OCI-LY7 (cell line): ENCODE data around the gene VRTN. TPM values are rescaled to one million over a fixed set of nuclear protein-coding genes. Genes with fewer than 3 reads are reported as not detected.

Source experiments
- BruUV-seq: library from RNA; stranded (reverse); fragments of 400-500 nt; replicated peaks from 2 replicates; lab custom pipeline; 2021; lab: Mats Ljungman, UMichigan
- CTCF ChIA-PET: fragments of 300-600 bp; sonication (Branson Sonifier 250); formaldehyde crosslinking; loops from one replicate; lab custom pipeline; 2022; ENCODE audit warnings: antibody characterized with exemption; ENCODE audit not compliant: unreplicated experiment; lab: Charles Lee
- POLR2A ChIA-PET: fragments of 300-600 bp; sonication (Branson Sonifier 250); formaldehyde crosslinking; loops from one replicate; lab custom pipeline; 2022; ENCODE audit warnings: antibody characterized with exemption; lab: Charles Lee
- DNase-seq: peaks from one replicate; pipeline ENCODE4 v3.0.0-alpha.2; 2015; ENCODE audit warnings: low spot score
- H2AFZ ChIP-seq: fragments of 200-600 bp; sonication (generic), shearing (Covaris generic); 2 replicates; pipeline ENCODE4 v1.6.1; 2014; ENCODE audit warnings: mild to moderate bottlenecking, antibody characterized with exemption, low read length, moderate library complexity
- H3K27ac ChIP-seq: fragments of 200-600 bp; sonication (generic); 2 replicates; pipeline ENCODE4 v1.5.1; 2014; ENCODE audit warnings: mixed run types, low read depth, mild to moderate bottlenecking, moderate library complexity, low read length, inconsistent platforms; ENCODE audit not compliant: poor library complexity, severe bottlenecking
- H3K36me3 ChIP-seq: fragments of 200-600 bp; sonication (generic); 2 replicates; pipeline ENCODE4 v1.6.1; 2014; ENCODE audit warnings: mild to moderate bottlenecking, antibody characterized with exemption, low read length, moderate library complexity, mixed read lengths; ENCODE audit not compliant: insufficient read depth
- H3K4me1 ChIP-seq: fragments of 200-600 bp; sonication (generic); 2 replicates; pipeline ENCODE4 v1.5.1; 2014; ENCODE audit warnings: mild to moderate bottlenecking, low read length; ENCODE audit not compliant: insufficient read depth, poor library complexity, severe bottlenecking
- H3K4me2 ChIP-seq: fragments of 200-600 bp; sonication (generic); 2 replicates; pipeline ENCODE4 v1.6.1; 2014; ENCODE audit warnings: mild to moderate bottlenecking, low read length
- H3K4me3 ChIP-seq: fragments of 200-600 bp; sonication (generic); 2 replicates; pipeline ENCODE4 v1.5.1; 2014; ENCODE audit warnings: mild to moderate bottlenecking, low read depth, low read length; ENCODE audit not compliant: poor library complexity, severe bottlenecking
- H3K79me2 ChIP-seq: fragments of 200-600 bp; sonication (generic); 2 replicates; pipeline ENCODE4 v1.6.1; 2016; ENCODE audit warnings: low read depth, mild to moderate bottlenecking, low read length, moderate library complexity, mixed read lengths; ENCODE audit not compliant: insufficient read depth
- H3K9me2 ChIP-seq: fragments of 200-600 bp; sonication (generic); 2 replicates; pipeline ENCODE4 v1.6.1; 2016; ENCODE audit warnings: mild to moderate bottlenecking, low read length, mixed read lengths; ENCODE audit not compliant: insufficient read depth
- H3K9me3 ChIP-seq: fragments of 200-600 bp; sonication (generic); 2 replicates; pipeline ENCODE4 v1.6.1; 2014; ENCODE audit warnings: mild to moderate bottlenecking, mixed run types, low read length, mixed read lengths
- H4K20me1 ChIP-seq: fragments of 200-600 bp; sonication (generic); 2 replicates; pipeline ENCODE4 v1.6.1; 2014; ENCODE audit warnings: mild to moderate bottlenecking, antibody characterized with exemption, low read length, moderate library complexity, mixed read lengths; ENCODE audit not compliant: insufficient read depth
- EZH2phosphoT487 ChIP-seq: fragments of 200-600 bp; sonication (generic); IDR thresholded peaks from 2 replicates; pipeline ENCODE4 v1.6.1; 2018; ENCODE audit warnings: low read depth, borderline replicate concordance, mild to moderate bottlenecking, mixed run types, antibody characterized with exemption, low read length, moderate library complexity, mixed read lengths
- intact Hi-C: fragments of 100-400 bp; cut with micrococcal nuclease; formaldehyde crosslinking; loops from one replicate; pipeline ENCODE4 v1.10.0; 2022; ENCODE audit not compliant: unreplicated experiment
- total RNA-seq, 2 experiments: library from RNA; depleted of rRNA in 1 of 2; stranded (reverse); fragments of >200 nt in 1 of 2; shearing (Covaris generic) in 1 of 2; gene quantifications; 2 replicates each; pipeline ENCODE4 v1.2.3, GENCODE V29; 2014 to 2022
- TF ChIP-seq, protein P1 (sequence below): fragments of 200-600 bp; sonication (generic); conservative IDR thresholded peaks from 2 replicates; pipeline ENCODE4 v1.5.1; 2014; ENCODE audit warnings: mild to moderate bottlenecking, antibody characterized with exemption, low read length, moderate library complexity, mixed read lengths

Gene VRTN
- total RNA-seq, 2 experiments from 2014 or later: not detected

GRCh38 chr14:74407021-74407800 lies 58.9 kb downstream of the VRTN start:
- Histone ChIP-seq H3K36me3 (no peaks in the 10 kb centered on the region), H3K9me3 (no peaks in the 10 kb centered on the region), H3K9me2 (no peaks in the 10 kb centered on the region), H3K79me2 (no peaks in the 10 kb centered on the region), H3K27ac (no peak overlapping the region), H3K4me3 (no peak overlapping the region), H3K4me2 (no peak overlapping the region), H4K20me1 (no peaks in the 10 kb centered on the region), H2AFZ (no peak overlapping the region), H3K4me1 (peaks cover 17% of the 10 kb centered on the region)
- intact Hi-C loops: no loop called here
- DNase-seq: no peak
- POLR2A ChIA-PET: interaction anchor here (0.9 kb wide), 1 partner anchor 26 kb away, joined by 3 read pairs; no protein-coding TSS in a partner anchor
- BruUV-seq: no TSS peak
- TF ChIP-seq, protein P1, sequence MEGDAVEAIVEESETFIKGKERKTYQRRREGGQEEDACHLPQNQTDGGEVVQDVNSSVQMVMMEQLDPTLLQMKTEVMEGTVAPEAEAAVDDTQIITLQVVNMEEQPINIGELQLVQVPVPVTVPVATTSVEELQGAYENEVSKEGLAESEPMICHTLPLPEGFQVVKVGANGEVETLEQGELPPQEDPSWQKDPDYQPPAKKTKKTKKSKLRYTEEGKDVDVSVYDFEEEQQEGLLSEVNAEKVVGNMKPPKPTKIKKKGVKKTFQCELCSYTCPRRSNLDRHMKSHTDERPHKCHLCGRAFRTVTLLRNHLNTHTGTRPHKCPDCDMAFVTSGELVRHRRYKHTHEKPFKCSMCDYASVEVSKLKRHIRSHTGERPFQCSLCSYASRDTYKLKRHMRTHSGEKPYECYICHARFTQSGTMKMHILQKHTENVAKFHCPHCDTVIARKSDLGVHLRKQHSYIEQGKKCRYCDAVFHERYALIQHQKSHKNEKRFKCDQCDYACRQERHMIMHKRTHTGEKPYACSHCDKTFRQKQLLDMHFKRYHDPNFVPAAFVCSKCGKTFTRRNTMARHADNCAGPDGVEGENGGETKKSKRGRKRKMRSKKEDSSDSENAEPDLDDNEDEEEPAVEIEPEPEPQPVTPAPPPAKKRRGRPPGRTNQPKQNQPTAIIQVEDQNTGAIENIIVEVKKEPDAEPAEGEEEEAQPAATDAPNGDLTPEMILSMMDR: no peak
- no peak for TF ChIP-seq EZH2phosphoT487
- CTCF ChIA-PET: no interaction called here

GRCh38 chr14:74407801-74408154 lies 59.5 kb downstream of the VRTN start:
- BruUV-seq: no TSS peak
- ChIA-PET POLR2A (interaction anchor here (0.7 to 0.9 kb wide), 2 partner anchors 25 to 88 kb away, joined by 3 read pairs; no protein-coding TSS in a partner anchor), CTCF (interaction anchor here (0.6 kb wide), 1 partner anchor 901 kb away, joined by 3 read pairs; no protein-coding TSS in a partner anchor)
- Histone ChIP-seq H3K4me1 (peaks cover 11% of the 10 kb centered on the region), H3K27ac (no peak overlapping the region), H4K20me1 (no peaks in the 10 kb centered on the region), H3K79me2 (no peaks in the 10 kb centered on the region), H3K4me3 (no peak overlapping the region), H2AFZ (no peak overlapping the region), H3K9me3 (no peaks in the 10 kb centered on the region), H3K36me3 (no peaks in the 10 kb centered on the region), H3K9me2 (no peaks in the 10 kb centered on the region), H3K4me2 (no peak overlapping the region)
- intact Hi-C loops: no loop called here
- TF ChIP-seq, protein P1: no peak
- no peak for TF ChIP-seq EZH2phosphoT487
- peak; percentile 11 for DNase-seq

GRCh38 chr14:74408870-74409269 lies 60.6 kb downstream of the VRTN start:
- no TSS peak for BruUV-seq
- H3K4me3 ChIP-seq: no peak overlapping the region

More at GRCh38 chr14:74408870-74409269, 60.6 kb downstream of the VRTN start:
- Histone ChIP-seq H3K27ac (no peak overlapping the region), H3K79me2 (no peaks in the 10 kb centered on the region), H4K20me1 (no peaks in the 10 kb centered on the region), H3K9me3 (no peaks in the 10 kb centered on the region), H3K36me3 (no peaks in the 10 kb centered on the region), H2AFZ (no peak overlapping the region), H3K4me1 (no peaks in the 10 kb centered on the region), H3K9me2 (no peaks in the 10 kb centered on the region), H3K4me2 (no peak overlapping the region)
- CTCF ChIA-PET: no interaction called here
- POLR2A ChIA-PET: interaction anchor here (0.8 to 1.0 kb wide), 2 partner anchors 10 to 18 kb away, joined by 3 read pairs; partner anchors contain the start of gene SYNDIG1L
- no peak for DNase-seq
- intact Hi-C loops: no loop called here
- TF ChIP-seq, protein P1: no peak
- TF ChIP-seq EZH2phosphoT487: no peak
